Gastroesophageal sphincter (tissue), 3 donors: ENCODE results near the gene KLC3.

Experiments used
- CTCF ChIP-seq, 4 experiments: fragments of 200-600 bp in 2 of 4; fragments of 450-650 bp in 2 of 4; sonication (generic) in 1 of 4; IDR thresholded peaks; one replicate each; pipeline ENCODE4 v1.5.1; 2017 to 2019; ENCODE audit warnings: antibody characterized with exemption in 4 of 4, mild to moderate bottlenecking in 2 of 4, moderate library complexity in 2 of 4
- EP300 ChIP-seq: sonication (generic); formaldehyde crosslinking; IDR thresholded peaks from one replicate; pipeline ENCODE4 v1.6.1; 2017; ENCODE audit warnings: antibody characterized with exemption, mild to moderate bottlenecking
- POLR2A ChIP-seq, 2 donors: fragments of 450-650 bp; IDR thresholded peaks; one replicate each; pipeline ENCODE4 v1.6.1; 2017; ENCODE audit warnings: antibody characterized with exemption in 2 of 2, mild to moderate bottlenecking in 2 of 2, moderate library complexity in 1 of 2
- POLR2AphosphoS5 ChIP-seq: sonication (generic); formaldehyde crosslinking; IDR thresholded peaks from one replicate; pipeline ENCODE4 v1.6.1; 2017; ENCODE audit warnings: antibody characterized with exemption

- TF ChIP-seq CTCF (IDR thresholded peaks at IDR 0.05) (no peak), POLR2A (IDR thresholded peaks at IDR 0.05) (no peak), POLR2AphosphoS5 (no peak), EP300 (no peak)
Measured at GRCh38 chr19:45327404-45328143, 13.0 kb upstream of the KLC3 start.
